Measurements from ENCODE around the gene CAVIN2. TPM values are rescaled to one million over a fixed set of nuclear protein-coding genes. Genes with fewer than 3 reads are reported as not detected.

The CAVIN2 gene
- polyA plus RNA-seq, 4 donors = 43.0 to 59.3 (median 47.6) TPM

GRCh38 chr2:191866195-191866594 is 19.3 kb upstream of the CAVIN2 start:
- DNase-seq (ENCODE audit: low read depth in 4 of 4, low spot score in 3 of 4) = no peak

GRCh38 chr2:191864628-191865374 is 17.9 kb upstream of the CAVIN2 start:
- no peak for DNase-seq (ENCODE audit: low read depth in 4 of 4, low spot score in 3 of 4)

- no peak for DNase-seq (ENCODE audit: low read depth in 4 of 4, low spot score in 3 of 4)
Observed at GRCh38 chr2:191863988-191864387, 17.1 kb upstream of the CAVIN2 start.

GRCh38 chr2:191862156-191862775 is 15.4 kb upstream of the CAVIN2 start:
- DNase-seq (ENCODE audit: low read depth in 4 of 4, low spot score in 3 of 4) = no peak

GRCh38 chr2:191860760-191861466 is 14.0 kb upstream of the CAVIN2 start:
- DNase-seq (ENCODE audit: low read depth in 4 of 4, low spot score in 3 of 4) = no peak

GRCh38 chr2:191859681-191860080 is 12.8 kb upstream of the CAVIN2 start:
- DNase-seq (ENCODE audit: low read depth in 4 of 4, low spot score in 3 of 4) = no peak

GRCh38 chr2:191857886-191858285 is 11.0 kb upstream of the CAVIN2 start:
- DNase-seq (ENCODE audit: low read depth in 4 of 4, low spot score in 3 of 4) = no peak

- no peak for DNase-seq (ENCODE audit: low read depth in 4 of 4, low spot score in 3 of 4)
Observed at GRCh38 chr2:191857259-191857805, 10.4 kb upstream of the CAVIN2 start.

- no peak for DNase-seq (ENCODE audit: low read depth in 4 of 4, low spot score in 3 of 4)
Observed at GRCh38 chr2:191856111-191856876, 9.4 kb upstream of the CAVIN2 start.

GRCh38 chr2:191855382-191855781 is 8.5 kb upstream of the CAVIN2 start:
- no peak for DNase-seq (ENCODE audit: low read depth in 4 of 4, low spot score in 3 of 4)

- no peak for DNase-seq (ENCODE audit: low read depth in 4 of 4, low spot score in 3 of 4)
Observed at GRCh38 chr2:191854382-191855372, 7.8 kb upstream of the CAVIN2 start.

- DNase-seq (ENCODE audit: low read depth in 4 of 4, low spot score in 3 of 4) = no peak
Observed at GRCh38 chr2:191853843-191854242, 7.0 kb upstream of the CAVIN2 start.

- DNase-seq (ENCODE audit: low read depth in 4 of 4, low spot score in 3 of 4) = no peak
Observed at GRCh38 chr2:191851158-191851557, 4.3 kb upstream of the CAVIN2 start.

GRCh38 chr2:191848771-191849767 is 2.2 kb upstream of the CAVIN2 start:
- DNase-seq (ENCODE audit: low read depth in 4 of 4, low spot score in 3 of 4) = no peak

GRCh38 chr2:191847764-191848163 is 876 bp upstream of the CAVIN2 start:
- DNase-seq (ENCODE audit: low read depth in 4 of 4, low spot score in 3 of 4) = no peak

GRCh38 chr2:191845876-191846514 is 893 bp downstream of the CAVIN2 start:
- DNase-seq (ENCODE audit: low read depth in 4 of 4, low spot score in 3 of 4) = no peak

GRCh38 chr2:191845248-191845715 is 1.6 kb downstream of the CAVIN2 start:
- DNase-seq (ENCODE audit: low read depth in 4 of 4, low spot score in 3 of 4) = no peak

GRCh38 chr2:191844706-191845105 is 2.2 kb downstream of the CAVIN2 start:
- no peak for DNase-seq (ENCODE audit: low read depth in 4 of 4, low spot score in 3 of 4)
